Erythroblast (primary cell): Measurements from ENCODE around the gene OLA1.

Source experiments
- DNase-seq, 2 experiments: peaks; one replicate each; lab custom pipeline; 2025; lab: John Stamatoyannopoulos, UW
- GATA1 ChIP-seq: IDR thresholded peaks from 2 replicates; pipeline ENCODE4 v1.6.1; 2011; ENCODE audit warnings: low read depth, mild to moderate bottlenecking, control low read depth, low read length, moderate library complexity
- POLR2A ChIP-seq: IDR thresholded peaks from 2 replicates; pipeline ENCODE4 v1.6.1; 2011; ENCODE audit warnings: mild to moderate bottlenecking, low read length

OLA1 gene

GRCh38 chr2:174210862-174211261 lies 37.5 kb downstream of the OLA1 start:
- TF ChIP-seq GATA1, result no peak
- DNase-seq, result peak in 1 of 2 experiments; percentile 16

GRCh38 chr2:174209325-174209724 lies 39.0 kb downstream of the OLA1 start:
- no peak for TF ChIP-seq POLR2A
- peak; percentile 11 to 30 for DNase-seq

- no peak for DNase-seq
- TF ChIP-seq GATA1 (no peak), POLR2A (no peak)
These were observed 40.3 kb downstream of the OLA1 start for GRCh38 chr2:174208026-174208425.

DNA sequence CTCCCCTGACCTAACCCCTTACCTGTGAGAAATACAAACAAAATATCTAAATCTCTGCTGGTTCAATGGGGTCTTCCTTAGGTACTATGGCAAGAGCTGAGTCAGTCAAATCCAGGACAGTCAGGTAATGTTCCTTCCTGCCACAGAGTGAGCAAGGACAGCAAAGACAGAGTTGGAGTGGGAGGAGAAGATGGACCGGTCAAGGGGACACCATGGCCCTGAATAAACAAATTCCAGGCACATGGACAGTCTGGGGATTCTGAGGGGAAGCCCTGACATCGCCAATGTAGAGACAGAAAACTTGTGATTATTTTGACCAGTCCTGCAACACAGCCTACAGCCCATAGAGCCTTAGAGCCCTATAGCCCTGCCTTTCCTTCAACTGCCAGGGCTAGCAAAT lies 42.8 kb downstream of the OLA1 start:
- TF ChIP-seq GATA1 (no peak), POLR2A (no peak)
- DNase-seq, result no peak

GRCh38 chr2:174202188-174202587 lies 46.1 kb downstream of the OLA1 start:
- no peak for TF ChIP-seq GATA1
- no peak for TF ChIP-seq POLR2A
- DNase-seq, result no peak

DNA sequence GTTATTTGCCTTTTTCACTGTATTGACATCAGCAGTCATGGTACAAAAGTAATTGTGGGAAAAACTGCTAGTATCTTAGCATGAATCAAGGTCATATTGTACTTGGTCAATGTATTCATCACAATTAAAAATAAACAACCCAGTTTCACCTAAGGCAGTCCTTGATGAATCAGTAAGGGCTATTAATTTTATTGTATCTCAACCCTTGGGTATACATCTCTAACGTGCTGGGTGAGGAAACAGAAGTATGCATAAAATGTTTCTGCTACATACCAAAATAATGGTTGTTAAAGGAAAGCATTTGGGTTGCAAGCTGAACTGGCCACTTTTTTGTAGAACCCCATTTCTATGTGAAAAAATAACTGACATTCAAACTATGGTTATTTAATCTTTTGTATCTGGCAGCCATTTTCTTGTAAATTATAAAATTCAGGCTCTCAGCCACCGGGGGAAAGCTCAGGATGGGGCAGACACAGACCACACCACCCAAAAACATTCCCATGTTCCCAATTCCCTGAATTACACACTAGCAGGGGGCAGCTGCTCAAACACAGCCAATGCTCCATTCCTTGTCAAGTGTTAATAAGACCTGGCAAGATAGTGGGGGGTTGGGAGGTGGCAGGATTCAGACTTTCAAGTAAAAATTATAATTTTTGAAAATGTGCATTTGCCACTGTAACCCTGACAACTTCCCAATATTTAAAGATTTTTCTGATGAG lies 49.3 kb downstream of the OLA1 start:
- no peak for TF ChIP-seq GATA1
- no peak for TF ChIP-seq POLR2A
- DNase-seq, result no peak

DNA sequence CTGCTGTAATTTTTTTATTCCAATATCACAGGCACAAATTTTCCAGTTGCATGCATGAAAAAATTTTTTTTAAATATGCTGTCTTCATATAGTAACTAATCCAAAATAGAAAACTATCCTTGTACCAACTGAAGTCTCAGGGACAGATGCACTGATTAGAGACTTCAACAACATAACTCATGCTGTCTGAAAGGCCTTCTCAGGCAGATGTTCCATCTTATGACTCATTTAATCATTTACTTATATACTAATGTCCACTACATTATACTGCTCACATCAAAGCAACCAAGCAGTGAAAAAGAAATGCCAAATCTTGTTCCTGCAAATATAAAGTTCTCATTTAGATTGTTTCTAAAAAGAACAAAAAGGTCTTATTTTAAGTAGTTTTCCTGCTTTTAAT lies 53.1 kb downstream of the OLA1 start:
- DNase-seq, result no peak
- no peak for TF ChIP-seq POLR2A
- TF ChIP-seq GATA1, result no peak

- TF ChIP-seq POLR2A (no peak), GATA1 (no peak)
- DNase-seq, result peak; percentile 5 to 56
These were observed 54.6 kb downstream of the OLA1 start for GRCh38 chr2:174193737-174194136.

DNA sequence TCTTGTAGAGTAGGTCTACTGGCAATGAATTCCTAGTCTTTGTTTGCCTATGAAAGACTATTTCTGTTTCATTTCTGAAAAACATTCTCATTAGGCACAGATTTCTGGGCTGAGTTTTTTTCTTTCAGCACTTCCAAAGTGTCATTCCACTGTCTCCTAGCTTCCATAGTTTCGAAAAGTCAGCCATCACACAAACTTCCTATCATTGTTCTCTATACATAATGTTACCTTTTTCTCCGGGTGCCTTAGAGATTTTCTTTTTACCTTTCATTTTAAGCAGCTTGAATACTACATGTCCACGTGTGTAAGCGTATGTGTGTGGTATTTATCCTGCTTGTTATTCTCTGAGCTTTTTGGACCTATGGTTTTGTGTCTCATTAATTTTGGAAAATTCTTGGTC lies 55.7 kb downstream of the OLA1 start:
- TF ChIP-seq POLR2A, result no peak
- TF ChIP-seq GATA1, result no peak
- no peak for DNase-seq

GRCh38 chr2:174191342-174192074 lies 56.8 kb downstream of the OLA1 start:
- no peak for TF ChIP-seq POLR2A
- no peak for TF ChIP-seq GATA1
- DNase-seq, result no peak

- TF ChIP-seq GATA1 (no peak), POLR2A (no peak)
- no peak for DNase-seq
These were observed 63.4 kb downstream of the OLA1 start for GRCh38 chr2:174184915-174185314.

- TF ChIP-seq POLR2A (no peak), GATA1 (no peak)
- DNase-seq, result no peak
These were observed 63.8 kb downstream of the OLA1 start for GRCh38 chr2:174184504-174184903.

- DNase-seq, result no peak
- no peak for TF ChIP-seq GATA1
- TF ChIP-seq POLR2A, result no peak
These were observed 65.3 kb downstream of the OLA1 start for GRCh38 chr2:174183076-174183475.

DNA sequence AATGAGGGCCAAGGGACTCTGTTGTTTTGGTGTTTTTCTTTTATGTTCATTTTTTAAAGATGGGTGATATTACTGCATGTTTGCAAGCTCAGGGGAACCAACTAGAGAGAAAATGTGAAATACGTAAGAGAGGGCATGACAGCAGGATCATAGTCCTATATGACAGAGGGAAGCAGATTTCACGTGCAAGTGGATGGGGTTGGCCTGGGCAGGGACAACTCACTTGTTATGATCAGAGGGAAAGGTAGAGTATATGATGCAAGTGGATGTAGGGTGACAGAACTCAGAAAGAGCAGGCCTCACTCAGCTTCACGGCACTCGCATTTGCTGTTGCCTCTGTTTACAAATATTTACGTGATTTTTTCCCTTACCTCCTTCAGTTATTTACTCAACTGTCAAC lies 67.0 kb downstream of the OLA1 start:
- no peak for DNase-seq
- TF ChIP-seq POLR2A (no peak), GATA1 (no peak)
